DMS153 (cell line): Measurements from ENCODE around the gene MRPS15.
"Not testable (repeated sequence)": the region's sequence is repeated elsewhere in the genome, so short reads cannot be mapped to it uniquely, and the experiment has no call there.

Source experiments
- DNase-seq: peaks from one replicate; lab custom pipeline; 2025; lab: John Stamatoyannopoulos, UW

Gene MRPS15

GRCh38 chr1:36484099-36484498, 19.9 kb upstream of the MRPS15 start:
- no peak for DNase-seq

DNA sequence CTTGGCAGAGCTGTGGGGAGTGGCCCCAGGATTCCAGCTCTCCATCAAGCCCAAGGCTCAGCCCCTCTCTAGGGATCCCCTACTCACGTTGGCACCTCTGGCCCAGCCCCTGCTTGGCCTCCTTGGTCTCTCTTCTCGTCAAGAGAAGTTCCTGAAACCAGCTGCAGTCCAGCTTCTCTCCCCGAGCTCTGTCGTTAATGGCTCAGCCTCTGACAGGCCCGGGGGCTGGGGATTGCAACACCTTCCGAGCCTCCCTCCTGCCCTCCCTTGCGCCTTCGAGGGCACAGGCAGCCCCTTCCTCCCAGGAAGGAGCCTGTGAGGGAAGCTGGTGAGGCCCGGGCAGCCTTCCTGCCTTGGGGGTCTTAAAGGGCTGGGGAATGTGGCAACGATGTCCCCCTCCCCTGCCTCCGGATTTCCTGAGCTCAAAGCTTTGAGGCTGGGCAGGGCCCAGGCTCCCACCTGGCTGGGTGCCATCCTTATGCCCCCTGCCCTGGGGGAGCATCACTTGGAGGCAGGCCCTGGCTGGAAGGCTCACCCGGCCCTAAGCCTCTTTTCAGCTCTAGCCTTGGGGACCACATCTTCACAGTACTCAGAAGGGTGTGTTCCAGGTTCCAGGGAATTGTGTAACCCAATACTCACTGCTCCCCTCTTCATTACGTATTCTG, 18.7 kb upstream of the MRPS15 start, which contains the start of gene CSF3R:
CSF3R (minus strand) TSS at position 190 of the 665 bp plus-strand sequence. CDS start 3,417 bp downstream, outside the sequence.
- no peak for DNase-seq

- no peak for DNase-seq
Observed at GRCh38 chr1:36481771-36482723, 17.9 kb upstream of the MRPS15 start.

GRCh38 chr1:36481091-36481490, 16.9 kb upstream of the MRPS15 start:
- DNase-seq: no peak

GRCh38 chr1:36480161-36480560, 16.0 kb upstream of the MRPS15 start:
- no peak for DNase-seq

DNA sequence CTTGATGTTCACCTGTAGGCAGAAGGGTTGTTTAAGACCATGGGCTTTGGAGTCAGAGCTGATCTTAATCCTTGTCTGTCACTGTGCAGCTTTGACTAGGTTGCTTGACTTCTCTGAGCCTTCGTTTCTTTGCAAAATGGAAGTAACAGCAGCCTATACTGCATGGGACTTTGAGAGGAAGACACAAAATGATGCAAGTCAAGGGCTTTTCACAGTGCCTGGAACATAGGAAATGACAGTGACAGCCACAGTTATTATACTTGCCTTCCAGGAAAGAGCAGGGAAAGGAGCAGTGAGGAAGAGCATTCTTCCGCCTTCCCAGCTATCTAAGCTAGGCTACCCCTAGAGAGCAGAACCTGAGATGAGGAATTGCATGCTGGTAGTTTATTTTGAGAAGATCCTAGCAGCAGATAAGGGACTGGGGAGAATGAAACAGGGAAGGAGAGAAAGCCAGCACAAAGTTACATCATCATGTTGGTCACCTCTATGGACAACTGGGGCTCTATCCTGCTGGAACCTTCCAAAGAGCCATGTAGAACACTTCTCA, 15.4 kb upstream of the MRPS15 start:
- no peak for DNase-seq

- not testable (repeated sequence) for DNase-seq
Observed at GRCh38 chr1:36477615-36478014, 13.4 kb upstream of the MRPS15 start.

DNA sequence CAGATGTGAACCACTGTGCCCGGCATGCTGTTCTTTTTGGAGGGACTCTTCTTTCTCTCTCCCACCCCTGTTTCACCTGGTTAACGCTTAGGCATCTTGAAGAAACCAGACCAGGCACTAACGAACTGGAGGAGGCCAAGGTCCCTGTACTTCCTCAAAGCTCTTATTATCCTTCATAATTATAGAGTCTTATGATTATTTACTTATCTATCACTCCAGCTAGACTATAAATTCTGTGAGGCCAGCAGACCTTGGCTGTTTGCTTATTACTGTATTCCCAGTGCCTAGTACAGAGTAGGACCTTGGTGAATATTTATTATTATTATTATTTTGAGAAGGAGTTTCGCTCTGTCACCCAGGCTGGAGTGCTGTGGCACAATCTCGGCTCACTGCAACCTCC, 12.8 kb upstream of the MRPS15 start:
- DNase-seq: no peak

DNA sequence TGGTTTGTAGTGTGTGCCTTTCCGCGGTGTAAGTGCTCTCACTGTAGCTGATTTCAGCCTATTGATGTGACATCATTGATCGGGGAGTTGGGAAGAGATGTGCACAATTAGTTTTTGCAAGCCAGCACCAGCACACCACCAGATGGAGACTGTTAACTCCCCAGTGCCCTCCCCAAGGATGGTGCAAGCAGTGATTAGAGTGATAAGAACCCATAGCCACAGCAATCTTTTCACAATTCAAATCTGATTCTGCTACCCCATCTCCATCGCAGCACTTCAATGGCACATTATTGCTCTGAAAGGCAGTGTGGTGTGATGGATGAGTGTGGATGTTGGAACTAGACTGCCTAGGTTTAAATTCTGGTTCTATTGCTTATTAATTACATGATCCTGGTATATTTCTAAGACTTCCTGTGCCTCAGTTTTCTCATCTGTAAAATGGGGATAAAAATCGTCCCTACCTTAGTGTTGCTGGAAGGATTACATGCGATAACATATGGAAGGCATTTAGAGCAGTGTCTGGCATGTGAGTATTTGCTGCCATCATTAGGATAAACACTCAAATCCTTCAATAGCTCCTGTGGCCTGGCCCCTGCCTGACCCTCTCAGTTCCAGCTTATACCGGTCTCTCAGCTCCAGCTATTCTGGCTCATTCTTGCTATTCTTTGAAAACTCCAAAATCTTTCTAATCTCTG, 11.9 kb upstream of the MRPS15 start:
- no peak for DNase-seq

GRCh38 chr1:36475341-36475740, 11.2 kb upstream of the MRPS15 start:
- DNase-seq: no peak

DNA sequence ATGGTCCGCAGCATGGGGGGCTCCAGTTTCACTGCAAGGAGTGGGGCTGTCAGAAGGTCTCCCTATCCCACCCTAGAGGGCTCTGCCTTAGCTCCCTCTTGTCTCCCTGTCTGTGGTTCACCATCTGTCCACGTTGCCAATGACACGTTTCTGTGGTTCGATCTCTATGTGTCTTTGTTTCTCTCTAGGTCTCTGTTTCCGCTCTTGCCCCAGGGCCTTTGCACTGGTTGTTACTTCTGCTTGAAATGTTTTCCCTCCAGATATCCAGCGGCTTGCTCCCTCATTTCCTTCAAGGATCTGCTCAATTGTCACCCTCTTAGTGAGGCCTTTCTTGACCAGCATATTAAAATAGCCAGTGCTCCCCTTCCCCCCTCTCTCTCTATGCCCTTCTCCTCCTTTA, 8.5 kb upstream of the MRPS15 start:
- DNase-seq: no peak

- no peak for DNase-seq
Observed at GRCh38 chr1:36471830-36472641, 7.9 kb upstream of the MRPS15 start.

GRCh38 chr1:36469163-36469562, 5.0 kb upstream of the MRPS15 start:
- DNase-seq: no peak

- no peak for DNase-seq
Observed at GRCh38 chr1:36467700-36468455, 3.7 kb upstream of the MRPS15 start.

DNA sequence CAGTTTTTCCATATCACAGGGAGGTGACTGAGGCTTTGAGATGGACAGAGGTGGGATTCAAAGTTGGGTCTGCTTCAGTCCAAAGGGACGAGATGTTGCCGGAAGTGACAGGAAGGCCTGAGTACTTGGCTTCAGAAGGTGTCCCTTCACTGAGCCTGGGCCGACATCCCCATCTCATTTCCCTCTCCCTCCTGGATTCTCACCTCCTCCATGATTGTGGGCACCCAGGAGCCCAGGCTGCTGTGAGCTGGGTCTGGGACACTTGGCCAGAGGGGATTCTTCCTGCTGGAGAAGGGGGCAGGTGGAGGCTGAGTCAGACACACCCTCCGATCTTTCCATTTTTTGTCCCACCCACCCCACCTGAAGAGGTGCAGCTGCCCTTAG, 2.8 kb upstream of the MRPS15 start:
- DNase-seq: no peak

DNA sequence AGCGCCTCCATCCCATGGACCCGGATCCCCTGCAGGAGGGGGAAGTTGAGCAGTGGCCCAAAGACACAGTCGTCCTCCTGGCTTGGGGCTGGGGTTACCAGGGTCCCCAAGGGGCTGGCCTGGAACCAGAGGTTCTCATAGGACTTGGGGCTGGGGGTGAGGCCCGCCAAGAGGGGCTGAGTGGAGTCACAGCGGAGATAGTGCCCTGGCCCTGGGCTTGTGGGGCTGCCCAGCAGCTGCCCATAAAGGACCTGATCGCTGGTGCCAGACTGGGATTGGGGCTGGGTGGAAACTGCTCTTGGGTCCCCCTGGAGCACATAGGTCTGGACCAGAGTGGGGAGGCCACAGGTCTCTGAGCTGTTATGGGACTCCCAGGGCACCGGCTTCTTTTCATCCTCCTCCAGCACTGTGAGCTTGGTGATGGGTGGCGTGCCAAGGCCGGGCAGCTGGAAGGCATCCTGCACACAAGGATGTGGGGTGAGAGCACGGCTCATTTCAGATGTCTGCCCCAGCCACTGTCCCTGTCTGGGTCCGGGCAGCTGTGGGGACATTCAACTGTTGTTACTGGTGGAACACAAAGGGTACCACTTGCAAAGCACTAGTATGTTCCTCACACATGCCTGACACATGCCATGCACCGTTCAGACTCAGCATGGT, 2.3 kb upstream of the MRPS15 start:
- DNase-seq: no peak

GRCh38 chr1:36465731-36466369, 1.7 kb upstream of the MRPS15 start:
- DNase-seq: no peak

- DNase-seq: peak; percentile 41
Observed at GRCh38 chr1:36464605-36465393, 615 bp upstream of the MRPS15 start.

- no peak for DNase-seq
Observed at GRCh38 chr1:36463463-36463802, 751 bp downstream of the MRPS15 start.
